H1 (cell line): ENCODE data around the gene VWF. TPM values are rescaled to one million over a fixed set of nuclear protein-coding genes. Genes with fewer than 3 reads are reported as not detected.

Experiments used
- CTCF ChIA-PET: fragments of 300-600 bp; sonication (Branson Sonifier 250); formaldehyde crosslinking; loops from one replicate; lab custom pipeline; 2021; ENCODE audit not compliant: partially characterized antibody; lab: Charles Lee
- POLR2A ChIA-PET: fragments of 300-600 bp; sonication (Branson Sonifier 250); formaldehyde crosslinking; loops from one replicate; lab custom pipeline; 2021; ENCODE audit warnings: inconsistent platforms; ENCODE audit not compliant: partially characterized antibody; lab: Charles Lee
- DNase-seq, 2 experiments: peaks; one replicate each; pipeline versions ENCODE4 v3.0.0 to v3.0.0-alpha.2; 2010 to 2022; ENCODE audit warnings: low spot score in 2 of 2, low read depth in 1 of 2, mixed read lengths in 1 of 2
- FAIRE-seq: peaks from 2 replicates; lab custom pipeline; 2011; peaks lifted over from hg19 to GRCh38; lab: Jason Lieb, UNC
- H2AFZ ChIP-seq: 2 replicates; pipeline ENCODE4 v1.8.1; 2012; ENCODE audit warnings: low read length, inconsistent platforms
- H2AK5ac ChIP-seq: 2 replicates; pipeline ENCODE4 v1.6.1; 2013; ENCODE audit warnings: low read depth, low read length
- H2BK120ac ChIP-seq: replicated peaks from 2 replicates; pipeline ENCODE3; 2013; ENCODE audit warnings: low read depth, low read length, inconsistent platforms
- H2BK12ac ChIP-seq: 2 replicates; pipeline ENCODE4 v1.6.1; 2013; ENCODE audit warnings: low read depth, low read length
- H2BK15ac ChIP-seq: 2 replicates; pipeline ENCODE4 v1.6.1; 2013; ENCODE audit warnings: low read length
- H2BK20ac ChIP-seq: 2 replicates; pipeline ENCODE4 v1.6.1; 2013; ENCODE audit warnings: low read length
- H2BK5ac ChIP-seq: 2 replicates; pipeline ENCODE4 v1.6.1; 2013; ENCODE audit warnings: low read depth, low read length
- H3K14ac ChIP-seq: 2 replicates; pipeline ENCODE4 v1.6.1; 2013; ENCODE audit warnings: inconsistent platforms; ENCODE audit not compliant: insufficient read length
- H3K18ac ChIP-seq: 2 replicates; pipeline ENCODE4 v1.6.1; 2013; ENCODE audit warnings: low read length; ENCODE audit errors: extremely low read depth
- H3K23ac ChIP-seq: 2 replicates; pipeline ENCODE4 v1.6.1; 2013; ENCODE audit warnings: inconsistent platforms; ENCODE audit not compliant: insufficient read length
- H3K23me2 ChIP-seq: 2 replicates; pipeline ENCODE4 v1.6.1; 2013; ENCODE audit warnings: low read depth, low read length
- H3K27ac ChIP-seq: 2 replicates; pipeline ENCODE4 v1.6.1; 2011; ENCODE audit warnings: low read depth, low read length, inconsistent platforms
- H3K27me3 ChIP-seq, 4 experiments: replicated peaks in 1 of 4; 1 replicate in 1 of 4; 2 replicates in 3 of 4; pipeline versions ENCODE4 v1.6.1 to v1.8.1; 2011 to 2013; ENCODE audit warnings: low read length in 3 of 4, mild to moderate bottlenecking in 3 of 4, inconsistent platforms in 2 of 4, mixed read lengths in 2 of 4, moderate library complexity in 1 of 4; ENCODE audit not compliant: control insufficient read depth in 3 of 4, insufficient read depth in 3 of 4; ENCODE audit errors: extremely low read depth in 1 of 4
- H3K36me3 ChIP-seq, 4 experiments: 2 replicates each; pipeline versions ENCODE4 v1.6.1 to v1.8.1; 2011 to 2013; ENCODE audit warnings: mild to moderate bottlenecking in 4 of 4, low read length in 3 of 4, moderate library complexity in 2 of 4, control low read depth in 1 of 4, inconsistent platforms in 1 of 4; ENCODE audit not compliant: insufficient read depth in 4 of 4, control insufficient read depth in 2 of 4
- H3K4ac ChIP-seq: replicated peaks from 2 replicates; pipeline ENCODE3; 2013; ENCODE audit warnings: low read length, low read depth, mixed read lengths, inconsistent platforms; ENCODE audit not compliant: insufficient read length
- H3K4me1 ChIP-seq, 4 experiments: replicated peaks in 1 of 4; 1 replicate in 1 of 4; 2 replicates in 3 of 4; pipeline versions ENCODE4 v1.6.1 to v1.8.1; 2011 to 2013; ENCODE audit warnings: low read length in 3 of 4, inconsistent platforms in 2 of 4, mixed read lengths in 1 of 4; ENCODE audit not compliant: insufficient read depth in 4 of 4, control insufficient read depth in 3 of 4
- H3K4me2 ChIP-seq, 2 experiments: 2 replicates each; pipeline versions ENCODE4 v1.6.1 to v1.8.1; 2011 to 2013; ENCODE audit warnings: low read depth in 2 of 2, low read length in 2 of 2, control low read depth in 1 of 2, inconsistent platforms in 1 of 2, mild to moderate bottlenecking in 1 of 2; ENCODE audit not compliant: insufficient read depth in 1 of 2
- H3K4me3 ChIP-seq, 4 experiments: fragments of 200-600, 300-600 bp in 1 of 4; sonication (generic), shearing (Covaris generic), sonication (Bioruptor Twin) in 1 of 4; 2 replicates each; pipeline versions ENCODE4 v1.5.1 to v1.8.1; 2011 to 2016; ENCODE audit warnings: low read length in 4 of 4, low read depth in 3 of 4, control low read depth in 2 of 4, inconsistent platforms in 2 of 4, mild to moderate bottlenecking in 2 of 4, mixed read lengths in 1 of 4, moderate library complexity in 1 of 4; ENCODE audit not compliant: insufficient read depth in 2 of 4; ENCODE audit errors: extremely low read depth in 1 of 4
- H3K56ac ChIP-seq: replicated peaks from 2 replicates; pipeline ENCODE3; 2013; ENCODE audit warnings: low read depth, mild to moderate bottlenecking, mixed read lengths, low read length, inconsistent platforms; ENCODE audit not compliant: insufficient read length
- H3K79me1 ChIP-seq: 2 replicates; pipeline ENCODE4 v1.6.1; 2013; ENCODE audit warnings: low read depth, low read length, control low read depth
- H3K79me2 ChIP-seq, 2 experiments: 2 replicates each; pipeline versions ENCODE4 v1.6.1 to v1.8.1; 2012 to 2013; ENCODE audit warnings: low read length in 2 of 2, mild to moderate bottlenecking in 2 of 2, inconsistent platforms in 1 of 2; ENCODE audit not compliant: insufficient read depth in 2 of 2, control insufficient read depth in 1 of 2
- H3K9ac ChIP-seq, 4 experiments: replicated peaks in 1 of 4; 1 replicate in 1 of 4; 2 replicates in 3 of 4; pipeline versions ENCODE4 v1.6.1 to v1.8.1; 2011 to 2013; ENCODE audit warnings: low read depth in 3 of 4, low read length in 3 of 4, control low read depth in 2 of 4, mild to moderate bottlenecking in 2 of 4, moderate library complexity in 2 of 4, inconsistent platforms in 1 of 4; ENCODE audit errors: extremely low read depth in 1 of 4
- H3K9me3 ChIP-seq, 2 experiments: 2 replicates each; pipeline versions ENCODE4 v1.6.1 to v1.8.1; 2012 to 2013; ENCODE audit warnings: mild to moderate bottlenecking in 2 of 2, moderate library complexity in 2 of 2, control low read depth in 1 of 2, inconsistent platforms in 1 of 2, low read depth in 1 of 2, low read length in 1 of 2, mixed read lengths in 1 of 2; ENCODE audit not compliant: insufficient read depth in 2 of 2
- H4K20me1 ChIP-seq, 2 experiments: replicated peaks in 1 of 2; 2 replicates each; pipeline versions ENCODE3 to v1.8.1; 2011 to 2013; ENCODE audit warnings: inconsistent platforms in 2 of 2, low read length in 2 of 2, mild to moderate bottlenecking in 1 of 2; ENCODE audit not compliant: insufficient read depth in 2 of 2, control insufficient read depth in 1 of 2
- H4K5ac ChIP-seq: 2 replicates; pipeline ENCODE4 v1.6.1; 2013; ENCODE audit warnings: low read length, low read depth, mixed read lengths, inconsistent platforms; ENCODE audit not compliant: insufficient read length
- H4K8ac ChIP-seq: 2 replicates; pipeline ENCODE4 v1.8.0; 2013; ENCODE audit warnings: mild to moderate bottlenecking, moderate library complexity, low read length, inconsistent platforms; ENCODE audit not compliant: insufficient read depth; ENCODE audit errors: extremely low read depth
- H4K91ac ChIP-seq: replicated peaks from 2 replicates; pipeline ENCODE3; 2013; ENCODE audit warnings: low read length, mixed read lengths, inconsistent platforms; ENCODE audit not compliant: insufficient read length
- CEBPB ChIP-seq: IDR thresholded peaks from 2 replicates; pipeline ENCODE4 v1.6.1; 2012; ENCODE audit warnings: low read depth, low read length
- HDAC2 ChIP-seq, 2 experiments: fragments of 300-600 bp in 1 of 2; sonication (generic) in 1 of 2; IDR thresholded peaks; 2 replicates each; pipeline ENCODE4 v1.6.1; 2011 to 2012; ENCODE audit warnings: low read depth in 2 of 2, low read length in 2 of 2, mild to moderate bottlenecking in 2 of 2, moderate library complexity in 2 of 2, borderline replicate concordance in 1 of 2, inconsistent platforms in 1 of 2
- NRF1 ChIP-seq: IDR thresholded peaks from 2 replicates; pipeline ENCODE4 v1.6.1; 2011; ENCODE audit warnings: mild to moderate bottlenecking, low read depth, low read length, improper control_type of control experiment
- PHF8 ChIP-seq: fragments of 200-600 bp; sonication (generic); conservative IDR thresholded peaks from 2 replicates; pipeline ENCODE4 v1.7.1; 2012; ENCODE audit warnings: low read depth, mild to moderate bottlenecking, inconsistent platforms, low read length, moderate library complexity
- RFX5 ChIP-seq: IDR thresholded peaks from 2 replicates; pipeline ENCODE4 v1.6.1; 2011; ENCODE audit warnings: low read depth, low read length, improper control_type of control experiment, borderline replicate concordance
- SP4 ChIP-seq: IDR thresholded peaks from 2 replicates; pipeline ENCODE4 v1.6.1; 2012; ENCODE audit warnings: low read length, inconsistent platforms
- WGBS, 2 experiments: shearing (Covaris generic) in 1 of 2; methylation state at CpG; one replicate each; pipeline versions ENCODE4 v1.1.6 to v1.1.7; 2013 to 2015; ENCODE audit warnings: low lambda C conversion rate in 2 of 2, mixed read lengths in 2 of 2, inconsistent platforms in 1 of 2, low coverage in 1 of 2, missing lambda C conversion rate in 1 of 2; ENCODE audit not compliant: insufficient replicate concordance in 2 of 2, insufficient coverage in 1 of 2, insufficient read length in 1 of 2; ENCODE audit errors: extremely low coverage in 1 of 2, missing lambda C conversion rate in 1 of 2; 5-methylcytosine and 5-hydroxymethylcytosine counted together
- polyA plus RNA-seq, 7 experiments: library from polyadenylated mRNA; depleted of rRNA in 3 of 7; stranded (reverse) in 5 of 7; unstranded in 2 of 7; fragments of >200 nt in 5 of 7; fragments of 200-250 nt in 2 of 7; gene quantifications; 1 replicate in 5 of 7; 2 replicates in 1 of 7; 4 replicates in 1 of 7; pipeline versions ENCODE4 v1.2.1 to v1.2.3, GENCODE V29; 2011 to 2013; ENCODE audit warnings: missing spikeins in 2 of 7, mixed read lengths in 2 of 7
- total RNA-seq: library from RNA; stranded (reverse); fragmentation: NEBNext Ultra II Directional; extraction: Animal tissue kit (Norgen Biotek cat#: 25700); gene quantifications from 2 replicates; pipeline ENCODE4 v1.2.1, GENCODE V29; 2021

VWF gene
- total and polyA plus RNA-seq, 2 of the 8 experiments (the other 6 are each of a cell fraction or from before 2014, with no cell fraction given), result 0.39 to 0.60 TPM

DNA sequence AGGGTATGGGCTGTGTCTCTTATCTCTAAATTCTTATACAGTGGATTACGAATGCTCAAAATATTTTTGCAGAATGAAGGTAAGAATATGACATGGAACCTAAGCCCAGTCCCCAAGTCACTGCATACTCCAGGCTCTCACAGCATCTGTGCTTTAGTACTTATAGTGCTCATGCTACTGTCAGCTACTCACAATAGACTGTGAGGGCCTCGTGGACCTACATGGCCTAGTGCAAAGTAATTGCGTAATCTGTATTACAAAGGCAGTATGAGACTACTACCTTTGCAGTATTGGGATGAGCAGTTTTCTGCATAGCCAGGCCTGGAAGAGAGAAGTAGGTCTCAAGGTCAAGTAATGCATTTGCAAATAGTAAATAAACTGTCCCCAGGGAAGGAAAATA is 27.9 kb downstream of the VWF start:
- Histone ChIP-seq H2BK5ac (no peak overlapping the region), H3K56ac (no peak overlapping the region), H3K79me1 (no peaks in the 10 kb centered on the region; the same call in 1 of the 2 replicates), H3K9ac (no peak overlapping the region), H3K4ac (no peak overlapping the region), H3K4me2 (no peak overlapping the region), H3K18ac (no peak overlapping the region), H3K4me1 (no peaks in the 10 kb centered on the region), H2BK15ac (no peak overlapping the region), H2BK20ac (no peak overlapping the region), H3K79me2 (no peaks in the 10 kb centered on the region), H3K14ac (no peak overlapping the region), H3K23ac (no peak overlapping the region), H2BK12ac (no peak overlapping the region), H2BK120ac (no peak overlapping the region), H3K23me2 (peaks cover 2% of the 10 kb centered on the region; the same call in 1 of the 2 replicates), H4K5ac (no peak overlapping the region), H3K9me3 (peaks cover 0 to 2% of the 10 kb centered on the region in 2 experiments; a peak in 1 of 4 replicates), H2AFZ (no peak overlapping the region), H4K91ac (no peak overlapping the region), H3K27ac (no peak overlapping the region), H3K36me3 (no peaks in the 10 kb centered on the region), H4K8ac (no peak overlapping the region), H3K27me3 (no peaks in the 10 kb centered on the region), H3K4me3 (no peak overlapping the region), H4K20me1 (no peaks in the 10 kb centered on the region), H2AK5ac (no peak overlapping the region)
- no peak for DNase-seq
- ChIA-PET POLR2A (interaction anchor here (0.6 kb wide), 1 partner anchor 262 kb away, joined by 3 read pairs; no protein-coding TSS in a partner anchor), CTCF (interaction anchor here (1.0 kb wide), 1 partner anchor 29 kb away, joined by 3 read pairs; no protein-coding TSS in a partner anchor)
- FAIRE-seq, result no peak
- no peak for TF ChIP-seq NRF1
- no peak for TF ChIP-seq PHF8
- TF ChIP-seq CEBPB, result peak; percentile 61; the same call in 1 of the 2 replicates
- TF ChIP-seq RFX5, result no peak
- no peak for TF ChIP-seq SP4
- TF ChIP-seq HDAC2 (IDR thresholded peaks at IDR 0.05; ENCODE audit: borderline replicate concordance in 1 of 2, low read depth in 2 of 2, low read length in 2 of 2), result no peak
- WGBS, 2 experiments, result 90% methylated on average over 3 of the region's 3 CpGs; no CpG with 5 or more reads in 1 of the 2 experiments
